HepG2 (cell line): Measurements from ENCODE around the gene YIPF1. TPM values are rescaled to one million over a fixed set of nuclear protein-coding genes. Genes with fewer than 3 reads are reported as not detected.

ENCODE experiments used
- CREM ChIP-seq, 2 experiments: sonication (generic) in 1 of 2; formaldehyde crosslinking in 1 of 2; IDR thresholded peaks; 2 replicates each; pipeline versions ENCODE4 v1.4.0 to v1.6.1; 2016 to 2020; ENCODE audit warnings: antibody characterized with exemption in 1 of 2, mild to moderate bottlenecking in 1 of 2, missing genetic modification reagents in 1 of 2
- GTF3A ChIP-seq: sonication (generic); formaldehyde crosslinking; conservative IDR thresholded peaks from 2 replicates; pipeline ENCODE4 v1.4.0; 2020; ENCODE audit warnings: mild to moderate bottlenecking, missing genetic modification reagents
- ISL2 ChIP-seq: sonication (generic); formaldehyde crosslinking; IDR thresholded peaks from 2 replicates; pipeline ENCODE4 v1.5.0; 2020; ENCODE audit warnings: missing genetic modification reagents
- KDM4B ChIP-seq: sonication (generic); formaldehyde crosslinking; IDR thresholded peaks from 2 replicates; pipeline ENCODE4 v1.4.0; 2020; ENCODE audit warnings: missing genetic modification reagents
- MYC ChIP-seq: sonication (generic); formaldehyde crosslinking; IDR thresholded peaks from 2 replicates; pipeline ENCODE4 v1.9.0; 2021; ENCODE audit warnings: missing genetic modification reagents, borderline replicate concordance
- PRPF4 ChIP-seq: fragments of 200-400 bp; formaldehyde crosslinking; IDR thresholded peaks from 2 replicates; pipeline ENCODE4 v1.6.1; 2016; ENCODE audit warnings: low read length, low read depth; ENCODE audit not compliant: poor library complexity, severe bottlenecking
- RCOR2 ChIP-seq: IDR thresholded peaks from 2 replicates; pipeline ENCODE4 v1.6.1; 2016; ENCODE audit warnings: missing biosample characterization, missing genetic modification reagents
- REPIN1 ChIP-seq: sonication (generic); formaldehyde crosslinking; IDR thresholded peaks from 2 replicates; pipeline ENCODE4 v1.8.0; 2022; ENCODE audit warnings: missing genetic modification reagents, low read depth, mild to moderate bottlenecking, borderline replicate concordance
- SMAD1 ChIP-seq: sonication (generic); formaldehyde crosslinking; IDR thresholded peaks from 2 replicates; pipeline ENCODE4 v1.4.0; 2020; ENCODE audit warnings: missing genetic modification reagents, low read depth, mild to moderate bottlenecking, borderline replicate concordance
- TOPORS ChIP-seq: sonication (generic); formaldehyde crosslinking; IDR thresholded peaks from 2 replicates; pipeline ENCODE4 v1.8.0; 2023; ENCODE audit warnings: mild to moderate bottlenecking, missing genetic modification reagents
- ZBTB42 ChIP-seq: sonication (generic); formaldehyde crosslinking; IDR thresholded peaks from 2 replicates; pipeline ENCODE4 v1.5.0; 2020; ENCODE audit warnings: mild to moderate bottlenecking, missing genetic modification reagents
- ZMYM2 ChIP-seq: sonication (generic); formaldehyde crosslinking; IDR thresholded peaks from 2 replicates; pipeline ENCODE4 v1.8.0; 2022; ENCODE audit warnings: mild to moderate bottlenecking, missing genetic modification reagents
- ZNF20 ChIP-seq: sonication (generic); formaldehyde crosslinking; IDR thresholded peaks from 2 replicates; pipeline ENCODE4 v1.4.0; 2020; ENCODE audit warnings: mild to moderate bottlenecking, moderate library complexity, missing genetic modification reagents
- ZNF296 ChIP-seq: sonication (generic); formaldehyde crosslinking; conservative IDR thresholded peaks from 2 replicates; pipeline ENCODE4 v1.5.0; 2020; ENCODE audit warnings: mild to moderate bottlenecking, missing genetic modification reagents
- ZNF598 ChIP-seq: sonication (generic); formaldehyde crosslinking; IDR thresholded peaks from 2 replicates; pipeline ENCODE4 v1.5.1; 2020; ENCODE audit warnings: mild to moderate bottlenecking, missing genetic modification reagents, borderline replicate concordance
- ZNF761 ChIP-seq: sonication (generic); formaldehyde crosslinking; conservative IDR thresholded peaks from 2 replicates; pipeline ENCODE4 v1.4.0; 2020; ENCODE audit warnings: mild to moderate bottlenecking, missing genetic modification reagents
- ZNF766 ChIP-seq: sonication (generic); formaldehyde crosslinking; IDR thresholded peaks from 2 replicates; pipeline ENCODE4 v1.5.0; 2020; ENCODE audit warnings: missing genetic modification reagents, borderline replicate concordance
- ZSCAN30 ChIP-seq: sonication (generic); formaldehyde crosslinking; IDR thresholded peaks from 2 replicates; pipeline ENCODE4 v1.5.0; 2020; ENCODE audit warnings: mild to moderate bottlenecking, missing genetic modification reagents
- polyA plus RNA-seq, 8 experiments: library from polyadenylated mRNA; depleted of rRNA in 3 of 8; stranded (reverse) in 7 of 8; unstranded in 1 of 8; fragments of >200 nt; fragmentation: Illumina TruSeq in 4 of 8; extraction: Trizol in 4 of 8; gene quantifications; 2 replicates each; pipeline versions ENCODE4 v1.2.1 to v1.2.3, GENCODE V29; 2011 to 2016; ENCODE audit warnings: low read depth in 4 of 8, missing spikeins in 1 of 8, mixed read lengths in 1 of 8; ENCODE audit not compliant: insufficient read depth in 1 of 8
- total RNA-seq, 5 experiments: library from RNA; depleted of rRNA; stranded (reverse); fragments of >200 nt; fragmentation: Illumina TruSeq; extraction: Trizol; gene quantifications; 2 replicates each; pipeline ENCODE4 v1.2.3, GENCODE V29; 2016; ENCODE audit warnings: low read depth in 1 of 5
- TF ChIP-seq, protein P1 (sequence below): sonication (generic); formaldehyde crosslinking; IDR thresholded peaks from 2 replicates; pipeline ENCODE4 v1.5.0; 2020; ENCODE audit warnings: mild to moderate bottlenecking, missing genetic modification reagents, borderline replicate concordance
- TF ChIP-seq, protein P2 (sequence below): sonication (generic); formaldehyde crosslinking; IDR thresholded peaks from 2 replicates; pipeline ENCODE4 v1.8.0; 2022; ENCODE audit warnings: missing genetic modification reagents, mild to moderate bottlenecking, moderate library complexity, borderline replicate concordance
- TF ChIP-seq, protein P3 (sequence below), 2 experiments: fragments of 450-650 bp in 1 of 2; sonication (generic) in 1 of 2; formaldehyde crosslinking; IDR thresholded peaks; 2 replicates each; pipeline versions ENCODE4 v1.5.0 to v1.8.0; 2020 to 2022; ENCODE audit warnings: mild to moderate bottlenecking in 1 of 2, missing genetic modification reagents in 1 of 2

The YIPF1 gene
- total and polyA plus RNA-seq, 2 of the 13 experiments (the other 11 are each of a cell fraction or from before 2014, with no cell fraction given): 21.1 to 31.9 TPM

DNA sequence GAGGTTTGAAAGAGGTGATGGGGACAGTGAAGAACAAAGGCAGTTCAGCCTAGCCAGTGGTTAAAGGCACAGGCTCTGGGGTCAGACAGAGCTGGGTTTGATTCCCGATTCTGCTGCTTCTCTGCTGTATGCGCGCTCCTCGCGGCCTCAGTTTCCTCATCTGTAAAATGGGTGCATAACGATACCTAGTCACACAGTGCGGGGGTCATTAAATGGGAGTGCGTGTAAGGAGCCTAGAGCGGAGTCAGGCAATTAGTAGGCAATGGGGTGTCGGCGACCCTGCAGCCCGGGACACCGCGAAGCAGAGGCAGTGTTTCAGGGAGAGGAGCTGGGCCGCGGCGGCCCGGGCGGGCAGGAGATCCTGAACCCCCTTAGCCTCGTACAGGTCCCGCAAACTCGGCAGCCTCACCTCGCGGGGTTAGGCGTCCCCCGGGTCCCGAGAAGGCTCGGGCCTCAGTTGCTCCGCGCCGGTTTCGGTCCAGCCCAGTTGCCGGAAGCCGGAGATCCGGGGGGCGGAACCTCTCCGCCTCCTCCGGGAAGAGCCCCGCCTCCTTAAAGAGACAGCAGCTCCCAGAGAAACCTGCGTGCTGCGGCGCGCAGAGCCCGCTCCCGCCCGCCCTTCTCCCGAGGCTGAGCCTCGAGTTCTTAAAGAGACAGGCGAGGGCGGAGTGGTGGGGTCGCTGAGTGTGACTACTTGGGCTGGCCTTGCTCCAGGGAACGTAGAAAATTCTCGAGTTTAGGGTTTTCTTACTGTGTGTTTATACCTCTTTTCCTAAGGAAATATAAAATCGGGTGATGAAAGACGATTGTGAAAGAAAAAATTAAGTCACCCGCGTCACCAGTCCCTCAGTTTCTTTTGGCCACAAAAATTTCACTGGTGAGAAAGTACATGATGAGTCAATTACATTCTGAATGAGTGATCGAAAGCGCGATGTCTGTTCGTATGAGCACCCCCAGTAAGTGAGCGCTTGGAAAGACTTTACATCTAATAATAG, at the start of gene YIPF1 (continued):
- TF ChIP-seq, protein P1, sequence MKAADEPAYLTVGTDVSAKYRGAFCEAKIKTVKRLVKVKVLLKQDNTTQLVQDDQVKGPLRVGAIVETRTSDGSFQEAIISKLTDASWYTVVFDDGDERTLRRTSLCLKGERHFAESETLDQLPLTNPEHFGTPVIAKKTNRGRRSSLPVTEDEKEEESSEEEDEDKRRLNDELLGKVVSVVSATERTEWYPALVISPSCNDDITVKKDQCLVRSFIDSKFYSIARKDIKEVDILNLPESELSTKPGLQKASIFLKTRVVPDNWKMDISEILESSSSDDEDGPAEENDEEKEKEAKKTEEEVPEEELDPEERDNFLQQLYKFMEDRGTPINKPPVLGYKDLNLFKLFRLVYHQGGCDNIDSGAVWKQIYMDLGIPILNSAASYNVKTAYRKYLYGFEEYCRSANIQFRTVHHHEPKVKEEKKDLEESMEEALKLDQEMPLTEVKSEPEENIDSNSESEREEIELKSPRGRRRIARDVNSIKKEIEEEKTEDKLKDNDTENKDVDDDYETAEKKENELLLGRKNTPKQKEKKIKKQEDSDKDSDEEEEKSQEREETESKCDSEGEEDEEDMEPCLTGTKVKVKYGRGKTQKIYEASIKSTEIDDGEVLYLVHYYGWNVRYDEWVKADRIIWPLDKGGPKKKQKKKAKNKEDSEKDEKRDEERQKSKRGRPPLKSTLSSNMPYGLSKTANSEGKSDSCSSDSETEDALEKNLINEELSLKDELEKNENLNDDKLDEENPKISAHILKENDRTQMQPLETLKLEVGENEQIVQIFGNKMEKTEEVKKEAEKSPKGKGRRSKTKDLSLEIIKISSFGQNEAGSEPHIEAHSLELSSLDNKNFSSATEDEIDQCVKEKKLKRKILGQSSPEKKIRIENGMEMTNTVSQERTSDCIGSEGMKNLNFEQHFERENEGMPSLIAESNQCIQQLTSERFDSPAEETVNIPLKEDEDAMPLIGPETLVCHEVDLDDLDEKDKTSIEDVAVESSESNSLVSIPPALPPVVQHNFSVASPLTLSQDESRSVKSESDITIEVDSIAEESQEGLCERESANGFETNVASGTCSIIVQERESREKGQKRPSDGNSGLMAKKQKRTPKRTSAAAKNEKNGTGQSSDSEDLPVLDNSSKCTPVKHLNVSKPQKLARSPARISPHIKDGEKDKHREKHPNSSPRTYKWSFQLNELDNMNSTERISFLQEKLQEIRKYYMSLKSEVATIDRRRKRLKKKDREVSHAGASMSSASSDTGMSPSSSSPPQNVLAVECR: peak; percentile 92
- TF ChIP-seq ZNF598 (CRISPR knock-in tag) (peak; percentile 39; the same call in 1 of the 2 replicates), TOPORS (no peak), ZNF20 (CRISPR knock-in tag) (no peak), ZNF766 (CRISPR knock-in tag) (0 out of 2 replicates have a peak, but pooled peaks have one; percentile 38), KDM4B (peak; percentile 58; the same call in 1 of the 2 replicates), RCOR2 (CRISPR knock-in tag) (peak; percentile 70; the same call in 1 of the 2 replicates), ZBTB42 (CRISPR knock-in tag) (0 out of 2 replicates have a peak, but pooled peaks have one; percentile 28), SMAD1 (CRISPR knock-in tag) (no peak), ZMYM2 (CRISPR knock-in tag) (peak; percentile 72), MYC (CRISPR knock-in tag) (no peak), ZSCAN30 (CRISPR knock-in tag) (no peak), ZNF296 (CRISPR knock-in tag) (no peak), ISL2 (CRISPR knock-in tag) (peak; percentile 36), PRPF4 (no peak), ZNF761 (CRISPR knock-in tag) (no peak), GTF3A (CRISPR knock-in tag) (no peak), CREM (IDR thresholded peaks at IDR 0.05) (0 out of 2 replicates have a peak, but pooled peaks have one; percentile 14), CREM (CRISPR knock-in tag; IDR thresholded peaks at IDR 0.05) (no peak), REPIN1 (CRISPR knock-in tag) (no peak)
- TF ChIP-seq, protein P2, sequence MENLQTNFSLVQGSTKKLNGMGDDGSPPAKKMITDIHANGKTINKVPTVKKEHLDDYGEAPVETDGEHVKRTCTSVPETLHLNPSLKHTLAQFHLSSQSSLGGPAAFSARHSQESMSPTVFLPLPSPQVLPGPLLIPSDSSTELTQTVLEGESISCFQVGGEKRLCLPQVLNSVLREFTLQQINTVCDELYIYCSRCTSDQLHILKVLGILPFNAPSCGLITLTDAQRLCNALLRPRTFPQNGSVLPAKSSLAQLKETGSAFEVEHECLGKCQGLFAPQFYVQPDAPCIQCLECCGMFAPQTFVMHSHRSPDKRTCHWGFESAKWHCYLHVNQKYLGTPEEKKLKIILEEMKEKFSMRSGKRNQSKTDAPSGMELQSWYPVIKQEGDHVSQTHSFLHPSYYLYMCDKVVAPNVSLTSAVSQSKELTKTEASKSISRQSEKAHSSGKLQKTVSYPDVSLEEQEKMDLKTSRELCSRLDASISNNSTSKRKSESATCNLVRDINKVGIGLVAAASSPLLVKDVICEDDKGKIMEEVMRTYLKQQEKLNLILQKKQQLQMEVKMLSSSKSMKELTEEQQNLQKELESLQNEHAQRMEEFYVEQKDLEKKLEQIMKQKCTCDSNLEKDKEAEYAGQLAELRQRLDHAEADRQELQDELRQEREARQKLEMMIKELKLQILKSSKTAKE (CRISPR knock-in tag): no peak
- TF ChIP-seq, protein P3, sequence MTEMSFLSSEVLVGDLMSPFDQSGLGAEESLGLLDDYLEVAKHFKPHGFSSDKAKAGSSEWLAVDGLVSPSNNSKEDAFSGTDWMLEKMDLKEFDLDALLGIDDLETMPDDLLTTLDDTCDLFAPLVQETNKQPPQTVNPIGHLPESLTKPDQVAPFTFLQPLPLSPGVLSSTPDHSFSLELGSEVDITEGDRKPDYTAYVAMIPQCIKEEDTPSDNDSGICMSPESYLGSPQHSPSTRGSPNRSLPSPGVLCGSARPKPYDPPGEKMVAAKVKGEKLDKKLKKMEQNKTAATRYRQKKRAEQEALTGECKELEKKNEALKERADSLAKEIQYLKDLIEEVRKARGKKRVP (CRISPR knock-in tag; IDR thresholded peaks at IDR 0.05): no peak
